Limb (tissue), 2 donors: ENCODE data around the gene LYRM4.

Experiments used
- DNase-seq, 2 donors: peaks; one replicate each; pipeline ENCODE4 v3.0.0-alpha.2; 2016; ENCODE audit errors: extremely low spot score in 2 of 2

LYRM4 gene

GRCh38 chr6:5280920-5281319 is 20.2 kb upstream of the LYRM4 start:
- no peak for DNase-seq

GRCh38 chr6:5279891-5280338 is 19.2 kb upstream of the LYRM4 start:
- DNase-seq = no peak

- DNase-seq = no peak
Observed at GRCh38 chr6:5278565-5279120, 17.9 kb upstream of the LYRM4 start.

GRCh38 chr6:5278047-5278446 is 17.3 kb upstream of the LYRM4 start:
- DNase-seq = no peak

- DNase-seq = no peak
Observed at GRCh38 chr6:5277589-5277988, 16.8 kb upstream of the LYRM4 start.

- no peak for DNase-seq
Observed at GRCh38 chr6:5276581-5276980, 15.8 kb upstream of the LYRM4 start.

GRCh38 chr6:5275497-5275896 is 14.7 kb upstream of the LYRM4 start:
- DNase-seq = no peak

GRCh38 chr6:5274231-5274630 is 13.5 kb upstream of the LYRM4 start:
- no peak for DNase-seq

- DNase-seq = no peak
Observed at GRCh38 chr6:5271926-5272325, 11.2 kb upstream of the LYRM4 start.

- DNase-seq = no peak
Observed at GRCh38 chr6:5270093-5270680, 9.4 kb upstream of the LYRM4 start.

GRCh38 chr6:5266423-5266822 is 5.7 kb upstream of the LYRM4 start:
- DNase-seq = no peak

GRCh38 chr6:5261545-5262109 is 877 bp upstream of the LYRM4 start:
- DNase-seq = no peak

- DNase-seq = peak in 1 of 2 donors; percentile 51
Observed at GRCh38 chr6:5260111-5260620, 584 bp downstream of the LYRM4 start.

- no peak for DNase-seq
Observed at GRCh38 chr6:5259428-5259827, 1.3 kb downstream of the LYRM4 start.

GRCh38 chr6:5257400-5257799 is 3.4 kb downstream of the LYRM4 start:
- DNase-seq = no peak

GRCh38 chr6:5256952-5257351 is 3.8 kb downstream of the LYRM4 start:
- no peak for DNase-seq

GRCh38 chr6:5250911-5251310 is 9.8 kb downstream of the LYRM4 start:
- no peak for DNase-seq

- no peak for DNase-seq
Observed at GRCh38 chr6:5250451-5250850, 10.3 kb downstream of the LYRM4 start.

GRCh38 chr6:5249451-5250122 is 11.2 kb downstream of the LYRM4 start:
- no peak for DNase-seq

- no peak for DNase-seq
Observed at GRCh38 chr6:5248302-5249098, 12.2 kb downstream of the LYRM4 start.

GRCh38 chr6:5247201-5247600 is 13.5 kb downstream of the LYRM4 start:
- no peak for DNase-seq
